K562 (cell line): ENCODE results near the gene PPP2R3C. TPM values are rescaled to one million over a fixed set of nuclear protein-coding genes. Genes with fewer than 3 reads are reported as not detected.

ENCODE experiments used
- polyA plus RNA-seq, 8 experiments: library from polyadenylated mRNA; depleted of rRNA in 4 of 8; stranded (reverse) in 5 of 8; unstranded in 3 of 8; fragments of >200 nt; fragmentation: Nextera tagmentation in 2 of 8; fragmentation: Illumina TruSeq in 1 of 8; extraction: Ambion mirVana in 2 of 8; extraction: Trizol in 1 of 8; gene quantifications; 2 replicates each; pipeline versions ENCODE4 v1.2.1 to v1.2.3, GENCODE V29; 2011 to 2014; ENCODE audit warnings: inconsistent platforms in 1 of 8, missing spikeins in 1 of 8
- total RNA-seq, 7 experiments: library from RNA; depleted of rRNA in 6 of 7; stranded (reverse); fragments of >200 nt in 6 of 7; fragmentation: Illumina TruSeq in 2 of 7; extraction: Trizol in 2 of 7; gene quantifications; 2 replicates each; pipeline versions ENCODE4 v1.2.1 to v1.2.3, GENCODE V29; 2011 to 2021; ENCODE audit warnings: low replicate concordance in 1 of 7
- TF ChIP-seq, protein P1 (sequence below): fragments of 450-650 bp; IDR thresholded peaks from 2 replicates; pipeline ENCODE4 v1.6.1; 2016; ENCODE audit warnings: mild to moderate bottlenecking, moderate library complexity

The PPP2R3C gene
- total and polyA plus RNA-seq, 9 of the 15 experiments (the other 6 are each of a cell fraction or from before 2014, with no cell fraction given) = 14.7 to 43.3 (median 22.7) TPM

DNA sequence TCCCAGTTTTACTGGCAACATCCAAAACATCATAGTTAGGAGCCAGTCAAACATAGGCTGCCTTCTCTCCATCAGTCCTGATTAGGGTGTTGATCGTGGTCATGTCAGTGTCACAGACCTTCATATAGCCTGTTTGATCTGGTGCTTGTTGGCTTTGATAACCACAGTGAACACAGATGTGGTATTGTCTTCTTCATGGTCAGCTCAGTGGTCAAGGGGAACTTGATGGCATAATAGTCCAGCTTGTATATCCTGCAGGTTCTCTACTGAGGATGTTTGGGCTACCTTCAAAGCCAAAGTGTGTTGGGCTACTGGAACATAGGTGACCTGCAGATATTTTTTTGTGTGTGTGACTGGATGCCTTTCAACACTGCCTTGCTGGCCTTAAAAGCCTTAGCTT, 22.2 kb upstream of the PPP2R3C start (continued):
- TF ChIP-seq, protein P1, sequence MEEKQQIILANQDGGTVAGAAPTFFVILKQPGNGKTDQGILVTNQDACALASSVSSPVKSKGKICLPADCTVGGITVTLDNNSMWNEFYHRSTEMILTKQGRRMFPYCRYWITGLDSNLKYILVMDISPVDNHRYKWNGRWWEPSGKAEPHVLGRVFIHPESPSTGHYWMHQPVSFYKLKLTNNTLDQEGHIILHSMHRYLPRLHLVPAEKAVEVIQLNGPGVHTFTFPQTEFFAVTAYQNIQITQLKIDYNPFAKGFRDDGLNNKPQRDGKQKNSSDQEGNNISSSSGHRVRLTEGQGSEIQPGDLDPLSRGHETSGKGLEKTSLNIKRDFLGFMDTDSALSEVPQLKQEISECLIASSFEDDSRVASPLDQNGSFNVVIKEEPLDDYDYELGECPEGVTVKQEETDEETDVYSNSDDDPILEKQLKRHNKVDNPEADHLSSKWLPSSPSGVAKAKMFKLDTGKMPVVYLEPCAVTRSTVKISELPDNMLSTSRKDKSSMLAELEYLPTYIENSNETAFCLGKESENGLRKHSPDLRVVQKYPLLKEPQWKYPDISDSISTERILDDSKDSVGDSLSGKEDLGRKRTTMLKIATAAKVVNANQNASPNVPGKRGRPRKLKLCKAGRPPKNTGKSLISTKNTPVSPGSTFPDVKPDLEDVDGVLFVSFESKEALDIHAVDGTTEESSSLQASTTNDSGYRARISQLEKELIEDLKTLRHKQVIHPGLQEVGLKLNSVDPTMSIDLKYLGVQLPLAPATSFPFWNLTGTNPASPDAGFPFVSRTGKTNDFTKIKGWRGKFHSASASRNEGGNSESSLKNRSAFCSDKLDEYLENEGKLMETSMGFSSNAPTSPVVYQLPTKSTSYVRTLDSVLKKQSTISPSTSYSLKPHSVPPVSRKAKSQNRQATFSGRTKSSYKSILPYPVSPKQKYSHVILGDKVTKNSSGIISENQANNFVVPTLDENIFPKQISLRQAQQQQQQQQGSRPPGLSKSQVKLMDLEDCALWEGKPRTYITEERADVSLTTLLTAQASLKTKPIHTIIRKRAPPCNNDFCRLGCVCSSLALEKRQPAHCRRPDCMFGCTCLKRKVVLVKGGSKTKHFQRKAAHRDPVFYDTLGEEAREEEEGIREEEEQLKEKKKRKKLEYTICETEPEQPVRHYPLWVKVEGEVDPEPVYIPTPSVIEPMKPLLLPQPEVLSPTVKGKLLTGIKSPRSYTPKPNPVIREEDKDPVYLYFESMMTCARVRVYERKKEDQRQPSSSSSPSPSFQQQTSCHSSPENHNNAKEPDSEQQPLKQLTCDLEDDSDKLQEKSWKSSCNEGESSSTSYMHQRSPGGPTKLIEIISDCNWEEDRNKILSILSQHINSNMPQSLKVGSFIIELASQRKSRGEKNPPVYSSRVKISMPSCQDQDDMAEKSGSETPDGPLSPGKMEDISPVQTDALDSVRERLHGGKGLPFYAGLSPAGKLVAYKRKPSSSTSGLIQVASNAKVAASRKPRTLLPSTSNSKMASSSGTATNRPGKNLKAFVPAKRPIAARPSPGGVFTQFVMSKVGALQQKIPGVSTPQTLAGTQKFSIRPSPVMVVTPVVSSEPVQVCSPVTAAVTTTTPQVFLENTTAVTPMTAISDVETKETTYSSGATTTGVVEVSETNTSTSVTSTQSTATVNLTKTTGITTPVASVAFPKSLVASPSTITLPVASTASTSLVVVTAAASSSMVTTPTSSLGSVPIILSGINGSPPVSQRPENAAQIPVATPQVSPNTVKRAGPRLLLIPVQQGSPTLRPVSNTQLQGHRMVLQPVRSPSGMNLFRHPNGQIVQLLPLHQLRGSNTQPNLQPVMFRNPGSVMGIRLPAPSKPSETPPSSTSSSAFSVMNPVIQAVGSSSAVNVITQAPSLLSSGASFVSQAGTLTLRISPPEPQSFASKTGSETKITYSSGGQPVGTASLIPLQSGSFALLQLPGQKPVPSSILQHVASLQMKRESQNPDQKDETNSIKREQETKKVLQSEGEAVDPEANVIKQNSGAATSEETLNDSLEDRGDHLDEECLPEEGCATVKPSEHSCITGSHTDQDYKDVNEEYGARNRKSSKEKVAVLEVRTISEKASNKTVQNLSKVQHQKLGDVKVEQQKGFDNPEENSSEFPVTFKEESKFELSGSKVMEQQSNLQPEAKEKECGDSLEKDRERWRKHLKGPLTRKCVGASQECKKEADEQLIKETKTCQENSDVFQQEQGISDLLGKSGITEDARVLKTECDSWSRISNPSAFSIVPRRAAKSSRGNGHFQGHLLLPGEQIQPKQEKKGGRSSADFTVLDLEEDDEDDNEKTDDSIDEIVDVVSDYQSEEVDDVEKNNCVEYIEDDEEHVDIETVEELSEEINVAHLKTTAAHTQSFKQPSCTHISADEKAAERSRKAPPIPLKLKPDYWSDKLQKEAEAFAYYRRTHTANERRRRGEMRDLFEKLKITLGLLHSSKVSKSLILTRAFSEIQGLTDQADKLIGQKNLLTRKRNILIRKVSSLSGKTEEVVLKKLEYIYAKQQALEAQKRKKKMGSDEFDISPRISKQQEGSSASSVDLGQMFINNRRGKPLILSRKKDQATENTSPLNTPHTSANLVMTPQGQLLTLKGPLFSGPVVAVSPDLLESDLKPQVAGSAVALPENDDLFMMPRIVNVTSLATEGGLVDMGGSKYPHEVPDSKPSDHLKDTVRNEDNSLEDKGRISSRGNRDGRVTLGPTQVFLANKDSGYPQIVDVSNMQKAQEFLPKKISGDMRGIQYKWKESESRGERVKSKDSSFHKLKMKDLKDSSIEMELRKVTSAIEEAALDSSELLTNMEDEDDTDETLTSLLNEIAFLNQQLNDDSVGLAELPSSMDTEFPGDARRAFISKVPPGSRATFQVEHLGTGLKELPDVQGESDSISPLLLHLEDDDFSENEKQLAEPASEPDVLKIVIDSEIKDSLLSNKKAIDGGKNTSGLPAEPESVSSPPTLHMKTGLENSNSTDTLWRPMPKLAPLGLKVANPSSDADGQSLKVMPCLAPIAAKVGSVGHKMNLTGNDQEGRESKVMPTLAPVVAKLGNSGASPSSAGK = no peak
